Measurements from ENCODE around the gene ZNF580. TPM values are rescaled to one million over a fixed set of nuclear protein-coding genes. Genes with fewer than 3 reads are reported as not detected.

ZNF580 gene
- total RNA-seq, 1 experiment from 2014 or later = 32.0 TPM

- TF ChIP-seq STAT6 (CRISPR knock-in tag; conservative IDR thresholded peaks at IDR 0.05; ENCODE audit: low read depth) (no peak), KAT7 (CRISPR knock-in tag; IDR thresholded peaks at IDR 0.05; ENCODE audit: borderline replicate concordance) (no peak), MAX (CRISPR knock-in tag; IDR thresholded peaks at IDR 0.05) (peak; percentile 70), PRRX2 (CRISPR knock-in tag; IDR thresholded peaks at IDR 0.05) (peak; percentile 29; the same call in 1 of the 2 replicates), ZBTB43 (CRISPR knock-in tag; IDR thresholded peaks at IDR 0.05) (no peak), FOXP4 (CRISPR knock-in tag; IDR thresholded peaks at IDR 0.05) (no peak), HMGXB4 (CRISPR knock-in tag; IDR thresholded peaks at IDR 0.05) (peak; percentile 64; the same call in 1 of the 2 replicates), NR2C2 (CRISPR knock-in tag; IDR thresholded peaks at IDR 0.05) (0 out of 2 replicates have a peak, but pooled peaks have one; percentile 17), GABPB1 (CRISPR knock-in tag; IDR thresholded peaks at IDR 0.05) (peak; percentile 82), ZNF281 (CRISPR knock-in tag; IDR thresholded peaks at IDR 0.05) (no peak), SMAD3 (CRISPR knock-in tag; IDR thresholded peaks at IDR 0.05; ENCODE audit: borderline replicate concordance) (no peak), ZNF416 (CRISPR knock-in tag; IDR thresholded peaks at IDR 0.05) (peak; percentile 31; the same call in 1 of the 2 replicates), ZNF423 (CRISPR knock-in tag; IDR thresholded peaks at IDR 0.05) (no peak), IRF2 (CRISPR knock-in tag; IDR thresholded peaks at IDR 0.05; ENCODE audit: borderline replicate concordance, low read depth) (no peak), HMGA2 (CRISPR knock-in tag; IDR thresholded peaks at IDR 0.05) (no peak), ATF6 (CRISPR knock-in tag; IDR thresholded peaks at IDR 0.05) (no peak), E2F5 (CRISPR knock-in tag; IDR thresholded peaks at IDR 0.05) (peak; percentile 89), CTCF (IDR thresholded peaks at IDR 0.05) (no peak), FOXJ3 (CRISPR knock-in tag; IDR thresholded peaks at IDR 0.05; ENCODE audit: borderline replicate concordance) (no peak), PREB (CRISPR knock-in tag; IDR thresholded peaks at IDR 0.05; ENCODE audit: borderline replicate concordance) (no peak)
Measured at GRCh38 chr19:55674841-55675660, 34.2 kb downstream of the ZNF580 start, which contains the start of gene EPN1 (continued).

All from WTC11 (cell line).